Activated naive CD4-positive, alpha-beta T cell treated with anti-CD3 and anti-CD28 coated beads, Interleukin-2, amount 50 U/mL, for 72 hours (primary cell): ENCODE measurements around the gene NTHL1. TPM values are rescaled to one million over a fixed set of nuclear protein-coding genes. Genes with fewer than 3 reads are reported as not detected.
A peak's percentile ranks its signal among the peaks of the same experiment; 100 is the strongest.

ENCODE experiments used
- ATAC-seq, 2 donors: fragments of 150-1000 bp; cut with Tn5 transposase; 2 replicates each; pipeline ENCODE4 v1.10.0; 2021; ENCODE audit warnings: mild to moderate bottlenecking in 2 of 2, moderate library complexity in 2 of 2
- DNase-seq, 2 donors: peaks; one replicate each; pipeline ENCODE4 v3.0.0; 2021 to 2022; ENCODE audit warnings: low spot score in 2 of 2
- H3K27ac Mint-ChIP-seq, 2 donors: one replicate each; pipeline ENCODE4 v1.8.0; 2022; ENCODE audit warnings: mild to moderate bottlenecking in 2 of 2, mixed read lengths in 2 of 2
- H3K36me3 Mint-ChIP-seq, 2 donors: one replicate each; pipeline ENCODE4 v1.8.0; 2022; ENCODE audit warnings: mixed read lengths in 2 of 2
- H3K9me3 Mint-ChIP-seq, 2 donors: one replicate each; pipeline ENCODE4 v1.8.0; 2022; ENCODE audit warnings: mixed read lengths in 2 of 2
- total RNA-seq, 2 donors: library from RNA; stranded (reverse); gene quantifications; one replicate each; pipeline ENCODE4 v1.2.3, GENCODE V29; 2022

Gene NTHL1
- total RNA-seq, 2 donors from 2014 or later, result 21.6 to 25.3 TPM

DNA sequence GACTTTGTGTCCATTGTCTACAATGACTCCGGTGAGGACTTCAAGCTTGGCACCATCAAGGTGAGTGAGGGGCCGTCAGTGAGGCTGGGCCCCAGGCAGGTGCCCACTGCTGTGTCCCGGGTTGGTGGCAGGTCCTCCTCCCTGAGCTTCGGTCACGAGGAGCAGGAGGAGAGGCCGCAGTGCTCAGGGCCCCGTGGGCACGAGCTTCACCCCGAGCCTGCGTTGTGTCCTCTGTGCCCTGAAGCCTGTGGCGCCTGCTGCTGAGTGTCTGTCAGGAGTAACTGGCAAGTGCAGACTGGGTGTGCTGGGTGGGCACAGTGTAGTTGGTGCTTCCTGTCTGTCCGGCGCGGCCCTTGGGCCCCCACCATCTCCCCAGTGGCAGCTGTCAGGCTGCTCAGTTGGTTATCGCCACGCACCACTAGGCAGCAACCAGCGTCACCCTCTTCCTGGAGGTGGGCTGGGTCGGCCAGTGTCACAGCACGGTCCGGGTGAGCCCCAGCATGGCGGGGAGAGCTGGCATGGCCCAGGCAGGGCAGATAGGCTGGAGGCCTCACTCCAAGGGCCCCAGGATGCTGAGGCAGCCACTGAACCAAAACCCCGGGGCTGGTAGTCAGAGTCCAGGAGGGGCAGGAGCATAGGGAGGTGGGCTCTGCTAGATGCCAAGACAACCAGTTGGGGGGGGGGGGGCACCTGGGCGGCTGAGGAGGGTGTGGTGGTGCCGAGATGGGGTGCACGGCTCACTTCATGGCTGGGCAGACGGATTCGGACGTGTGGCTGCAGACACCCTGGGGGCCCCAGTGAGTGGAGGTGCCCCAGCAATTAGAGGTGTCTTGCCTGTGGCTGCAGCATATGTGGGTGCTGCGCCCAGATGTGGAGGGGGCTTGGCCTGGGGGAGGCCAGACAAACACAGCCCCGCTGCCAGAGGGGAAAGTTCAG lies 39.4 kb upstream of the NTHL1 start:
- H3K9me3 Mint-ChIP-seq, result no peaks in the 10 kb centered on the region

DNA sequence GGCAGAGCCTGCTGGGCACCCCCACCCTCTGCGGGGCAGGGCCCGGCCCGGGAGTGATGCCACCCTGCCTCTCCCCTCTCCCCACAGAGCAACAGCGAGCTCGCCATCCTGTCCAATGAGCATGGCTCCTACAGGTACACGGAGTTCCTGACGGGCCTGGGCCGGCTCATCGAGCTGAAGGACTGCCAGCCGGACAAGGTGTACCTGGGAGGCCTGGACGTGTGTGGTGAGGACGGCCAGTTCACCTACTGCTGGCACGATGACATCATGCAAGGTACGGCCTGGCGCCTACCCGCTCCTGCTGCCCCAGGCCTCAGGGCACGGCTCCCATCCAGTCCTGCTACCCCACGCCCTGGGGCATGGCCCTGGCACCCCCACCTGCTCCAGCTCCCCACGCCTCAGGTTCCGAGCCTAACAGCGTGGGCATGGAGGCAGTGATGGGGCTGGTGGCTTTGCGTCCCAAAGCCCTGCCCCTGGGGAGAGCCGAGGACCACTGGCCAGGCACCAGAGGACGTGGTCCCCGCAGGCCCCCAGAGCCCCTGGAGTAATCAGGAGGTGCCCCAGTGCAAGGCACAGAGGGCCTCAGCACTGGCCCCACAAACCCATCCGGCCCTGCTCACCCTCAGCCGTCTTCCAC lies 38.6 kb upstream of the NTHL1 start:
- ATAC-seq (no peak), DNase-seq (no peak)
- H3K36me3 Mint-ChIP-seq, result no peaks in the 10 kb centered on the region
- H3K27ac Mint-ChIP-seq, result no peak overlapping the region
- H3K9me3 Mint-ChIP-seq, result no peaks in the 10 kb centered on the region

More for the DNA sequence above, 39.4 kb upstream of the NTHL1 start:
- H3K27ac Mint-ChIP-seq, result peak overlapping the region; percentile 37 to 50
- no peaks in the 10 kb centered on the region for H3K36me3 Mint-ChIP-seq
- DNase-seq, result no peak
- ATAC-seq, result no peak

DNA sequence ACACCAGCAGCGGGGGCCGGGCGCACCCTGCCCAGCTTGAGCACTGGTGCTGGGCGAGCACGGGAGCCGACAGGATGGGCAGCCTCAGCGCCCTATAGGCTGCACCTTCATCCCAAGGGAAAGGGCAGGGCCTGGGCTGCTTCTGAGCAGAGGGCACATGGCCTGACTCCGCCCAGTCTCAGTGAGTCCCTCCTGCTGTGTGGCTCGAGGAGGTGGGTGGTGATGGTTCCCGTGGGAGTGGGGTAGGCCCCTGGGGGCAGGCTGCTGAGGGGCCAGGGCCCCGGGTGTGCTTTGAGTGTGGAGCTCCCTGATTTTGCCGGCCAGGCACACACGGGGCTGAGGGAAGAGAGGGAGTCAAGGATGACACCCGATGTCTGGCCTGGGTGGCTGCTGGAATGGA lies 38.0 kb upstream of the NTHL1 start:
- ATAC-seq, result no peak
- H3K9me3 Mint-ChIP-seq, result no peaks in the 10 kb centered on the region
- H3K27ac Mint-ChIP-seq, result no peak overlapping the region
- DNase-seq, result no peak
- H3K36me3 Mint-ChIP-seq, result no peaks in the 10 kb centered on the region

DNA sequence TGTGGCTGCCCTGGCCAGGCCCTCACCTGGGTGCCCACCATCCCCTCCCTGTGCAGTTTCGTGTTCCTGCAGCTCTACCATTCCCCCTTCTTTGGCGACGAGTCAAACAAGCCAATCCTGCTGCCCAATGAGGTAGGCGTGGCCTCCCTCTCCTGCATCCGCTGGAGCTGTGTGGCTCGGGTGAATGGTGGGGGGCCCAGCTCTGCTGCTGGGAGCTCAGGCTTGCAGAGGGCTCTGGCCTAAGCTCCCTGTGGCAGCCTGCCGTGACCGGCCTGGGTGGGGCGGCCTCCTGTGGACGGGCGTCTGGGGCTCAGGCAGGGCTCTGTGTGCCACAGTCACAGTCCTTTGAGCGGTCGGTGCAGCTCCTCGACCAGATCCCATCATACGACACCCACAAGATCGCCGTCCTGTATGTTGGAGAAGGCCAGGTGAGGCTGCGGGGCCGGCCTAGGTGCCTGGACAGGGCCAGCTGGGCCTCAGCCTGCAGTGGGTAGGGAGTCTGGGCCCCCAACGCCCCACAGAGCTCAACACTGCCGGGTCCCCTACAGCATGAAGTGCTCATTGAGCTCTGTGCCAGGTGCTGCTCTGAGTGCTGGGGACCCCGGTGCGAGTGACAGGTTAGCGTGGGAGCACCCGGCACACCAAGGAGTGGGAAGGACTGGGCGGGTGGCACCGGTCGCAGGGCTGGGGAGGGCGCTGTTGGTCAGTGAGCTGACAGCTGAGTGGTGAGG lies 37.4 kb upstream of the NTHL1 start:
- Mint-ChIP-seq H3K36me3 (no peaks in the 10 kb centered on the region), H3K9me3 (no peaks in the 10 kb centered on the region), H3K27ac (peak overlapping the region in 1 of 2 donors; percentile 69)
- no peak for DNase-seq
- no peak for ATAC-seq

DNA sequence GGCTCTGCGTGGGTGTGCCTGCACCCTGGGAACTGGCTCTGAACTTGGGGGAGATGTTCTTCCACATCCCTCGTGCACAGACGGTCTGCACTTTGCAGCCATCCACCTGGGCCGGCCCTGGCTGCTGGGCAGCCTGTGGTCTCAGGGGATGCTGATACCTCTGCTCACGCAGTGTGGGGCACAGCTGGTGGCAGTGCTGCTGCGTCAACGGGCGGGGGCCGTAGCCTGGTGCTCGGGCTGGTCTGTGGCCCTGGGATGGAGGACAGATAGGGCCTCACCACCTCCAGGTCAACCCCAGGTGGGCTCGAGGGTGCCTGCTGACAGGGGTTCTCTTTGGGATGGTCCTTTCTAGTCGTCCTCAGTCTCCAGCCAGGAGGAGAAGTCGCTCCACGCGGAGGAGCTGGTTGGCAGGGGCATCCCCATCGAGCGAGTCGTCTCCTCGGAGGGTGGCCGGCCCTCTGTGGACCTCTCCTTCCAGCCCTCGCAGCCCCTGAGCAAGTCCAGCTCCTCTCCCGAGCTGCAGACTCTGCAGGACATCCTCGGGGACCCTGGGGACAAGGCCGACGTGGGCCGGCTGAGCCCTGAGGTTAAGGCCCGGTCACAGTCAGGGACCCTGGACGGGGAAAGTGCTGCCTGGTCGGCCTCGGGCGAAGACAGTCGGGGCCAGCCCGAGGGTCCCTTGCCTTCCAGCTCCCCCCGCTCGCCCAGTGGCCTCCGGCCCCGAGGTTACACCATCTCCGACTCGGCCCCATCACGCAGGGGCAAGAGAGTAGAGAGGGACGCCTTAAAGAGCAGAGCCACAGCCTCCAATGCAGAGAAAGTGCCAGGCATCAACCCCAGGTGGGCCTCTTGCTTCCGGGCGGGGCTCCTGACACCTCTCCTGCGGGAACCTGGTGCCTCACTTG lies 36.5 kb upstream of the NTHL1 start:
- no peak for ATAC-seq

DNA sequence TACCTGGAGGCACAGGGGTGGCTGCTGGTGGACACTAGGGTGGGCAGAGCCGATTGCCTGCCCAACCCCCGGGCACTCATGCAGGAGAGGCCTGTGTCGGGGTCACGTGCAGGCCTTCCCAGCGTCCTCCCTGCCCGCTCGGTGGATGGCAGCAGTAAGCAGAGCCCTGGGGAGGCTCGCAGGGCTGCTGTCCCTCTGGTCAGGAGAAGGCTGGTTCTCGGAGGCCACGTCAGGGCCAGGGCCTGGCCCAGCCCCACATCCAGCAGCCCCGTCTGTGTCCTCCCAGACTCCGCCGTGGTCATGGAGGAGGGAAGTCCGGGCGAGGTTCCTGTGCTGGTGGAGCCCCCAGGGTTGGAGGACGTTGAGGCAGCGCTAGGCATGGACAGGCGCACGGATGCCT lies 35.8 kb upstream of the NTHL1 start:
- H3K9me3 Mint-ChIP-seq, result no peaks in the 10 kb centered on the region
- H3K27ac Mint-ChIP-seq, result peak overlapping the region; percentile 22 to 72
- no peak for DNase-seq
- no peaks in the 10 kb centered on the region for H3K36me3 Mint-ChIP-seq
- ATAC-seq, result no peak

More for the DNA sequence above, 36.5 kb upstream of the NTHL1 start:
- Mint-ChIP-seq H3K27ac (no peak overlapping the region), H3K36me3 (no peaks in the 10 kb centered on the region), H3K9me3 (no peaks in the 10 kb centered on the region)
- DNase-seq, result no peak

DNA sequence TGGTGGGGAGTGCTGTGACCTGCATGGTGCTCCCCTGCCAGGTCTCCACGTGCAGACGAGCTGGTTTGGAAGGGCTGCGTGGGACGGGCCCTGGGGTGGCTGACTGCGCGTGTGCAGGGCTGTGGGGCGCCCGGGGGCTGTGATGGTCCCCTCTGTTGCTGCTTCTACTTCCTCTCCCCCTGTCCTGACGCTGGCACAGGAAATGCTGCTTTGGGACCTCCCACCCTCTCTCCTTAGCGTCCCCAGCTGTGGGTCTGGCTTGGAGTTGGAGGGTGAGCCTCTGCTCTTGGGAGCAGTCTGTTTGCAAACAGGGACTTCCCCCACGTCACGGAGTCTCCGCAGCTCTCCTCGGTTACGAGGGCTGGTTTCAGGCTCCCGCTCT lies 35.3 kb upstream of the NTHL1 start:
- Mint-ChIP-seq H3K36me3 (no peaks in the 10 kb centered on the region), H3K27ac (peak overlapping the region; percentile 22 to 72), H3K9me3 (no peaks in the 10 kb centered on the region)
- ATAC-seq (no peak), DNase-seq (no peak)

DNA sequence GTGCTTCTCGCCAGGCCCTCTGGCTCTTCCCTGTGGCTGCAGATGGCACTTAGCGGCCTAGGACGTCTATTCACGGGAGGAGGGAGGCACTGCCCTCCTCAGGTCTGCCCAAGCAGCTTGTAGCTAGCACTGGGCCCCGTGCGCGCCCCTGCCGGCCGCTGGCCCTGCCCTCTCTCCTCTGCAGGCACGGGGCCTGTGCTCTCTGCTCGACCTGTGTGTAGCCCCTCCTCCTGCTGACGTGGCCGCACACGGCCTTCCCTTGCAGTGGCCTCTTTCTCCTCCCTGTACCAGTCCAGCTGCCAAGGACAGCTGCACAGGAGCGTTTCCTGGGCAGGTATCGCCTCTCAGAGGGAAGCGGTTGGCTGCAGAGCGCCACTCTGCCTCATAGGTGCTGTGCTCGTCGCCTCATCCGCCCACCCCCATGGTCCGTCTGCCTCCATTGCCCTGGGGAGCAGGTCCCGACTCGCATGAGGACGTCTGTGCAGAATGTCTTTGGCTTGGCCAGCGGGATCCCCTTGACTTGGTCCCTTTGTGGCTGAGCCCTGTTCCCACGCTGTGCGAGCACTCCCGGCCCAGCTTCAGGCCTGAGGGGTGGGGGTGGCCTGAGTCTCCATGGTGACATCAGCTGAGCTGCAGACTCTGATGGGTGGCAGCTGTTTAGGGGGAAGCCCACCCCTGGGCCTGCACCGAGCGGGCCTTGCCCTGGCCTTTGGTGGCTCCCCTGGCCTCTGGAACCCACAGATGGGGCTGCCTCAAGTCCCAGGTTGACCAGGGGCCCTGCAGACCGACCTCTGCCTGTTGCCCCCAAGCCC lies 34.7 kb upstream of the NTHL1 start:
- H3K9me3 Mint-ChIP-seq, result no peaks in the 10 kb centered on the region
- H3K36me3 Mint-ChIP-seq, result no peaks in the 10 kb centered on the region
- DNase-seq, result no peak
- no peak overlapping the region for H3K27ac Mint-ChIP-seq
- no peak for ATAC-seq

DNA sequence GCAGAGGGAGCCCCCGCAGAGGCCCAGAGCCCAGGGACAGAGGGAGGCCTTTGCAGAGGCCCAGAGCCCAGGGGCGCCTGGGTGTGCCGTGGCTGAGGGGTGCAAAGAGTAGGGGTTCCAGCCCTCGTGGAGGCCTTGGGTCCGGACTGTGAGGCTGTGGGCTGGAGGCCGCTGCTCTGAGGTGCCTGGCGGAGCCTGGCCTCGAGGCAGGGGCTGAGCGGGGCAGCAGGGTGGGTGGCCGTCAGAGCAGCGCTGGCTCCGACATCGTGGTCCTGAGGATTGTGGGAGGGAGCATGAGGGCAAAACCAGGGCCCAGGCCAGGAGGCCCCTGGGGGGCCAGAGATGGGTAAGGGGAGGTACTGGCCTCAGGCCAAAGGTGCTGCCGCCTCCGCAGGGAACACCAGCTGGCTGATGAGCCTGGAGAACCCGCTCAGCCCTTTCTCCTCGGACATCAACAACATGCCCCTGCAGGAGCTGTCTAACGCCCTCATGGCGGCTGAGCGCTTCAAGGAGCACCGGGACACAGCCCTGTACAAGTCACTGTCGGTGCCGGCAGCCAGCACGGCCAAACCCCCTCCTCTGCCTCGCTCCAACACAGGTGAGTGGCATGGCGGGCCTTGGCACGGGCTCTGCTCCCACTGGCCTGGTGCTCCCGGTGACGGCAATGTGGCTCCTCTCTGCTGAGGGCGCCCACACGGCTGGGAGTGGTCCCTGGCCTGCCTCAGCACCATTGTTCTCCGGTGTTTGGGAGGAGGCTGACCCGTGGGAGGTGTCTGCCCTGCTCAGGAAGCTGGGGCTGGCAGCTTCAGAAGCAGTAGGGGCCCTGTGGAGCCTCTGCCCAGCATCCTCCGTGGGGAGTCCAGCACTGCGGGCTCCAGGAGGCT lies 33.8 kb upstream of the NTHL1 start:
- DNase-seq (no peak), ATAC-seq (no peak)
- Mint-ChIP-seq H3K9me3 (no peaks in the 10 kb centered on the region), H3K27ac (no peak overlapping the region), H3K36me3 (no peaks in the 10 kb centered on the region)

DNA sequence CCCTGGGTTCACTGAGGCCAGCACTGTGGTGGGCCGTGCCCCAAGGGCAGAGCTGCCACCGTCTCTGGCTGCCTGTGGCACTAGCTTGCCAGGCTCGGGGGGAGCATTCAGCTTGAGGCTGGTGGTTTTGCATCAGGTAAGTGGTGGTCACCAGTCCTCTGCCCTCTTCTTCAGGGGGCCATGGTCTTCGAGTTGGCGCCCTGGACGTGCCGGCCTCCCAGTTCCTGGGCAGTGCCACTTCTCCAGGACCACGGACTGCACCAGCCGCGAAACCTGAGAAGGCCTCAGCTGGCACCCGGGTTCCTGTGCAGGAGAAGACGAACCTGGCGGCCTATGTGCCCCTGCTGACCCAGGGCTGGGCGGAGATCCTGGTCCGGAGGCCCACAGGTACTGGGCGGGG lies 32.4 kb upstream of the NTHL1 start:
- no peaks in the 10 kb centered on the region for H3K36me3 Mint-ChIP-seq
- no peak for DNase-seq
- H3K27ac Mint-ChIP-seq, result peak overlapping the region in 1 of 2 donors; percentile 35
- no peaks in the 10 kb centered on the region for H3K9me3 Mint-ChIP-seq
- ATAC-seq, result no peak

DNA sequence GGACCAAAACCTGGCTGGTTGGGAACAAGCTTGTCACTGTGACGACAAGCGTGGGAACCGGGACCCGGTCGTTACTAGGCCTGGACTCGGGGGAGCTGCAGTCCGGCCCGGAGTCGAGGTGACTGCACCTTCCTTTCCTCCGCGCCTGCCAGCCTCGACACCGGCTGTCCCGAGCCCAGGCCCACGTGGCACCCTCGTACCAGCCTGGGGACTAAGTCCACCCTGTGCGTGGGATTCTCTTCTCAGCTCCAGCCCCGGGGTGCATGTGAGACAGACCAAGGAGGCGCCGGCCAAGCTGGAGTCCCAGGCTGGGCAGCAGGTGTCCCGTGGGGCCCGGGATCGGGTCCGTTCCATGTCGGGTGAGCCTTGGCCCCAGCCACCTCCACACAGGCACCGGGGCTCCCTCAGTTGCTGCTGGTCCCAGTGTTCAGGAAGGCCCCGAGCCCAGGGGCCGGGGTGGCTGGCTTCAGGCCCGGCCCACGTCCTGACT lies 31.7 kb upstream of the NTHL1 start:
- DNase-seq, result no peak
- Mint-ChIP-seq H3K27ac (peak overlapping the region in 1 of 2 donors; percentile 37), H3K9me3 (no peaks in the 10 kb centered on the region), H3K36me3 (no peaks in the 10 kb centered on the region)
- no peak for ATAC-seq

DNA sequence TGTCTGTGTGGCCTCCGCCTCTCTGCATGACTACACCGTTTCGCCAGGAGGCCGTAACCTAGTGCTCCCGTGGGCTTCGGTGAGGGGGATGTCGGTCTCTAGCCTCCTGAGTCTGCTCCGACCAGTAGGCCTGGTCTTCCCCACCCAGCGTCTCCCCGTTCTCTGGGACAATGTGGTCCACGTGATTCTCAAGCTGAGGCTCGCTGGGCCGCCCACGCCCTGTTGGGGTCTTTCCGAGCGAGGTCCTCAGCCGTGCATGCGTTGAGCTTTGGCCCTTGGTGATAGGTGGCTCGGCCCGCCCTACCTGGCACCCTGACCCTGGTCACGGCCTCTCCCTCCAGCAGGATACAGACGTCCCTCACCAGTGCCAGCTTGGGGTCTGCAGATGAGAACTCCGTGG lies 31.1 kb upstream of the NTHL1 start:
- no peaks in the 10 kb centered on the region for H3K9me3 Mint-ChIP-seq
- H3K36me3 Mint-ChIP-seq, result no peaks in the 10 kb centered on the region
- ATAC-seq (no peak), DNase-seq (no peak)
- H3K27ac Mint-ChIP-seq, result peak overlapping the region in 1 of 2 donors; percentile 37

DNA sequence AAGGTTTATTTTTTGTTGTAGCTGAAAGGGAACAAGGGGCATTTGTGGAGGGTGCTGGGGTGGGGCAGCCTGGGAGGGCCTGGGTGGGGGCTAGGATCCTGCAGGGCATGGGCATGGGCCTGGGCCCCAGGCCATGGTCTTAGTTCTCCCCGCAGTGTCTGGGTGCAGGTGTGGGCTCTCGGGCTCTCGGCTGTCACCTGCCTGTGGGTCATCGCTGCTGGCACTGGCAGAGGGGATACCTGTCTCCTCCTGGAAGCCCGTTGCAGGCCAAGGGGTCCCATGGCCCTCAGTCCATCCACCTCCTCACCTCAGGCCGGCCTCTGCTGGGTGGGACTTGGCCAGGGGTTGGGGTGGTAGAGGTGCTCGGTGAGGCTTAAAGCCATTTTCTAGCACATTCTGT lies 30.5 kb upstream of the NTHL1 start:
- H3K9me3 Mint-ChIP-seq, result no peaks in the 10 kb centered on the region
- H3K36me3 Mint-ChIP-seq, result no peaks in the 10 kb centered on the region
- no peak for ATAC-seq
- no peak overlapping the region for H3K27ac Mint-ChIP-seq
- no peak for DNase-seq

DNA sequence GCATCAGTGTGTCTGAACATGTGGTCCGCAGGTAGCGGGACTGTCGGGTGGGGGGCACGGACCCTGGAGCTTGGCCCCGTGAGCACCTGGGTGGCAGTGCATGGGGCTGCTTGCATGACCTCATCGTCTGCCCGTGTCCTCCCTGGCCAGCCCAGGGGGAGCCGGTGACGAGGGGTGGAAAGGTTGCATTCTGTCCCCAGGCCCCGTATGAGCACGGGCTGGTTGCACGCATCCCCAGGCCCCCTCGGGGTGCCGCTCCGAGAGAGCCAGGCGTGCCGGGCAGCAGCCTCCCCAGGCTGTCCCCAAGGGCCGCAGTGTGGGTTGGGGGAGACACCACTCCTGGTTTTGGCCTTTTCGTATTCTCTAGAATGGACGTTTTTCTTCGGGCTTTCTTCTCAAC lies 30.1 kb upstream of the NTHL1 start:
- ATAC-seq (no peak), DNase-seq (no peak)
- Mint-ChIP-seq H3K36me3 (no peaks in the 10 kb centered on the region), H3K9me3 (no peaks in the 10 kb centered on the region), H3K27ac (no peak overlapping the region)

DNA sequence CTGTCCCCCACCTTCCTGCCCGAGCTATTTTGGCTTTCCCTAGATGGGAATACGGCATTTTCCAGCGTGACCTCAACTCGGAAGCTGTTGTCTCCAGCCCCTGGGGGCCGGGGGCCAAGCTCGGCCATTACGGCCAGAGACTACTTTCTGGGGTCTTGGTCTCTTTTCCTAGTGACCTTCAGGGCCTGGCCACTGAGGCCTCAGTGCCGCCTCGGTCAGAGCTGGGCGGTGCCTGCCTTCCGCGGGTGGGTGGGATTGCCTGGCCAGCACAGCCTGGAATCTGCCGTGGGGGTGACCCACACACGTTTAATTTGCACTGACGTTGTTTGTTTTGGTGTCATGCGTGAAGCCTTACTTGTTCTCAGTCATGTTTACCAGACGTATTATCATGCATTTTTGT lies 29.4 kb upstream of the NTHL1 start:
- Mint-ChIP-seq H3K9me3 (no peaks in the 10 kb centered on the region), H3K36me3 (no peaks in the 10 kb centered on the region), H3K27ac (no peak overlapping the region)
- DNase-seq (no peak), ATAC-seq (no peak)
